H9 (cell line): ENCODE results near the gene LMF2. TPM values are rescaled to one million over a fixed set of nuclear protein-coding genes. Genes with fewer than 3 reads are reported as not detected.

Experiments
- DNase-seq: peaks from one replicate; pipeline ENCODE4 v3.0.0-alpha.2; 2017
- H2AFZ ChIP-seq: one replicate; pipeline ENCODE4 v1.6.1; 2013; ENCODE audit warnings: mild to moderate bottlenecking, low read length, control low read depth, moderate library complexity
- H2AK5ac ChIP-seq: 2 replicates; pipeline ENCODE4 v1.6.1; 2013; ENCODE audit warnings: low read length, control low read depth, mixed read lengths; ENCODE audit not compliant: insufficient read length
- H2BK120ac ChIP-seq: one replicate; pipeline ENCODE4 v1.6.1; 2013; ENCODE audit warnings: low read depth, mild to moderate bottlenecking, low read length, control low read depth, inconsistent platforms; ENCODE audit not compliant: poor library complexity, severe bottlenecking
- H2BK12ac ChIP-seq: 2 replicates; pipeline ENCODE4 v1.6.1; 2013; ENCODE audit warnings: low read length, control low read depth, mixed read lengths, low read depth; ENCODE audit not compliant: insufficient read length
- H2BK15ac ChIP-seq: 2 replicates; pipeline ENCODE4 v1.6.1; 2013; ENCODE audit warnings: low read depth, low read length, control low read depth
- H2BK20ac ChIP-seq: one replicate; pipeline ENCODE4 v1.6.1; 2013; ENCODE audit warnings: low read depth, mild to moderate bottlenecking, low read length, control low read depth, inconsistent platforms; ENCODE audit not compliant: poor library complexity, severe bottlenecking
- H2BK5ac ChIP-seq: 2 replicates; pipeline ENCODE4 v1.6.1; 2013; ENCODE audit warnings: low read length, control low read depth, mixed read lengths; ENCODE audit not compliant: insufficient read length
- H3K14ac ChIP-seq: 2 replicates; pipeline ENCODE4 v1.6.1; 2013; ENCODE audit warnings: low read length, control low read depth; ENCODE audit not compliant: insufficient read depth
- H3K18ac ChIP-seq: 2 replicates; pipeline ENCODE4 v1.6.1; 2013; ENCODE audit warnings: low read depth, mild to moderate bottlenecking, mixed read lengths, low read length, control low read depth; ENCODE audit not compliant: insufficient read length
- H3K23ac ChIP-seq: 2 replicates; pipeline ENCODE4 v1.6.1; 2013; ENCODE audit warnings: low read length, control low read depth, mixed read lengths, low read depth; ENCODE audit not compliant: insufficient read length
- H3K23me2 ChIP-seq: 2 replicates; pipeline ENCODE4 v1.6.1; 2013; ENCODE audit warnings: low read depth, mild to moderate bottlenecking, mixed read lengths, low read length, control low read depth; ENCODE audit not compliant: insufficient read length, poor library complexity, severe bottlenecking
- H3K27ac ChIP-seq: 2 replicates; pipeline ENCODE4 v1.5.1; 2013; ENCODE audit warnings: low read length, control low read depth, mixed read lengths, low read depth; ENCODE audit not compliant: insufficient read length
- H3K27me3 ChIP-seq: 2 replicates; pipeline ENCODE4 v1.6.1; 2013; ENCODE audit warnings: low read length, control low read depth, inconsistent platforms; ENCODE audit not compliant: insufficient read depth
- H3K4ac ChIP-seq: 2 replicates; pipeline ENCODE4 v1.6.1; 2013; ENCODE audit warnings: low read depth, mild to moderate bottlenecking, control low read depth, inconsistent platforms, low read length, moderate library complexity
- H3K4me1 ChIP-seq: 2 replicates; pipeline ENCODE4 v1.6.1; 2013; ENCODE audit warnings: low read length, control low read depth, inconsistent platforms; ENCODE audit not compliant: insufficient read depth
- H3K4me2 ChIP-seq: 2 replicates; pipeline ENCODE4 v1.6.1; 2013; ENCODE audit warnings: low read length, control low read depth, mixed read lengths; ENCODE audit not compliant: insufficient read length, insufficient read depth
- H3K56ac ChIP-seq: 2 replicates; pipeline ENCODE4 v1.6.1; 2013; ENCODE audit warnings: low read depth, mild to moderate bottlenecking, mixed read lengths, low read length, control low read depth; ENCODE audit not compliant: insufficient read length
- H3K79me1 ChIP-seq: 2 replicates; pipeline ENCODE4 v1.6.1; 2013; ENCODE audit warnings: low read depth, mild to moderate bottlenecking, moderate library complexity, low read length, control low read depth, inconsistent platforms; ENCODE audit not compliant: insufficient read depth, poor library complexity, severe bottlenecking
- H3K79me2 ChIP-seq: 2 replicates; pipeline ENCODE4 v1.6.1; 2013; ENCODE audit warnings: low read length, control low read depth, inconsistent platforms; ENCODE audit not compliant: insufficient read depth
- H3K9ac ChIP-seq: 2 replicates; pipeline ENCODE4 v1.6.1; 2013; ENCODE audit warnings: low read length, control low read depth, mixed read lengths; ENCODE audit not compliant: insufficient read length; ENCODE audit errors: extremely low read depth
- H3K9me3 ChIP-seq: one replicate; pipeline ENCODE4 v1.6.1; 2013; ENCODE audit warnings: low read depth, low read length, inconsistent platforms; ENCODE audit not compliant: control insufficient read depth
- H3T11ph ChIP-seq: one replicate; pipeline ENCODE4 v1.6.1; 2013; ENCODE audit warnings: mild to moderate bottlenecking, low read length, control low read depth, inconsistent platforms
- H4K20me1 ChIP-seq: one replicate; pipeline ENCODE4 v1.6.1; 2013; ENCODE audit not compliant: control insufficient read depth, insufficient read length, insufficient read depth
- H4K5ac ChIP-seq: 2 replicates; pipeline ENCODE4 v1.6.1; 2013; ENCODE audit warnings: low read depth, mild to moderate bottlenecking, mixed read lengths, low read length, control low read depth; ENCODE audit not compliant: insufficient read length
- H4K8ac ChIP-seq: replicated peaks from 2 replicates; pipeline ENCODE4 v1.6.1; 2013; ENCODE audit warnings: low read length, control low read depth, mixed read lengths, low read depth; ENCODE audit not compliant: insufficient read length
- H4K91ac ChIP-seq: 2 replicates; pipeline ENCODE4 v1.6.1; 2013; ENCODE audit warnings: low read depth, mild to moderate bottlenecking, moderate library complexity, mixed read lengths, low read length, control low read depth; ENCODE audit not compliant: insufficient read length
- H3K27ac Mint-ChIP-seq, 3 experiments: 2 replicates in 2 of 3; 3 replicates in 1 of 3; pipeline ENCODE4 v1.8.0; 2020 to 2021; ENCODE audit warnings: mixed read lengths in 3 of 3, mild to moderate bottlenecking in 1 of 3, moderate library complexity in 1 of 3
- H3K27me3 Mint-ChIP-seq: 2 replicates; pipeline ENCODE4 v1.8.0; 2021; ENCODE audit warnings: low read depth, mild to moderate bottlenecking, moderate library complexity, mixed read lengths
- H3K36me3 Mint-ChIP-seq, 3 experiments: 2 replicates in 2 of 3; 3 replicates in 1 of 3; pipeline ENCODE4 v1.8.0; 2020 to 2021; ENCODE audit warnings: low read depth in 3 of 3, mixed read lengths in 3 of 3; ENCODE audit not compliant: insufficient read depth in 1 of 3
- H3K4me1 Mint-ChIP-seq, 2 experiments: 2 replicates each; pipeline ENCODE4 v1.8.0; 2020; ENCODE audit warnings: mixed read lengths in 2 of 2
- H3K4me3 Mint-ChIP-seq, 2 experiments: 2 replicates in 1 of 2; 3 replicates in 1 of 2; pipeline ENCODE4 v1.8.0; 2020 to 2021; ENCODE audit warnings: mild to moderate bottlenecking in 2 of 2, mixed read lengths in 2 of 2, moderate library complexity in 1 of 2
- H3K9me3 Mint-ChIP-seq, 2 experiments: 2 replicates in 1 of 2; 3 replicates in 1 of 2; pipeline ENCODE4 v1.8.0; 2020; ENCODE audit warnings: mild to moderate bottlenecking in 2 of 2, mixed read lengths in 2 of 2, moderate library complexity in 1 of 2
- CTCF ChIP-seq: fragments of 200-600 bp; sonication (generic); conservative IDR thresholded peaks from 3 replicates; pipeline ENCODE4 v1.8.0; 2021; ENCODE audit warnings: antibody characterized with exemption, mild to moderate bottlenecking
- WGBS: extraction: QIAGEN DNeasy Blood & Tissue Kit; methylation state at CpG from one replicate; pipeline ENCODE4 v1.1.7; 2013; ENCODE audit warnings: missing lambda C conversion rate, low lambda C conversion rate, mixed read lengths; ENCODE audit not compliant: insufficient read length; ENCODE audit errors: extremely low coverage; 5-methylcytosine and 5-hydroxymethylcytosine counted together
- total RNA-seq: library from RNA; stranded (reverse); gene quantifications from 2 replicates; pipeline ENCODE4 v1.2.1, GENCODE V29; 2021

The LMF2 gene
- total RNA-seq, 1 experiment from 2014 or later: 43.6 TPM

GRCh38 chr22:50456026-50456425, 51.5 kb downstream of the LMF2 start:
- no peak overlapping the region for H3K27ac ChIP-seq
- no CpG with 5 or more reads among the region's 11 CpGs for WGBS

More at GRCh38 chr22:50456026-50456425, 51.5 kb downstream of the LMF2 start:
- Histone ChIP-seq H3K14ac (no peak overlapping the region), H2BK20ac (no peak overlapping the region), H4K91ac (no peak overlapping the region), H2BK12ac (no peak overlapping the region), H4K5ac (no peak overlapping the region), H3K18ac (no peak overlapping the region), H3K4ac (no peak overlapping the region), H3K27me3 (no peaks in the 10 kb centered on the region), H2AFZ (no peak overlapping the region), H2BK120ac (no peak overlapping the region), H3K79me2 (no peaks in the 10 kb centered on the region), H3K56ac (no peak overlapping the region), H3K4me1 (no peaks in the 10 kb centered on the region), H2AK5ac (no peak overlapping the region), H4K8ac (no peak overlapping the region), H3T11ph (no peak overlapping the region), H3K4me2 (no peak overlapping the region), H3K23me2 (no peaks in the 10 kb centered on the region), H2BK5ac (no peak overlapping the region), H4K20me1 (peaks cover 5% of the 10 kb centered on the region), H2BK15ac (no peak overlapping the region), H3K79me1 (no peaks in the 10 kb centered on the region), H3K23ac (no peak overlapping the region), H3K9ac (no peak overlapping the region), H3K9me3 (no peaks in the 10 kb centered on the region)
- Mint-ChIP-seq H3K4me1 (no peaks in the 10 kb centered on the region), H3K4me3 (no peak overlapping the region), H3K27ac (no peak overlapping the region), H3K9me3 (no peaks in the 10 kb centered on the region; a peak in 1 of 5 replicates), H3K36me3 (peaks cover 26 to 76% (median 74%) of the 10 kb centered on the region in 3 experiments), H3K27me3 (no peaks in the 10 kb centered on the region)
- TF ChIP-seq CTCF: no peak
- DNase-seq: no peak
